MM.1S (cell line): Measurements from ENCODE around the gene NXN.

Experiments
- DNase-seq: peaks from one replicate; pipeline ENCODE4 v3.0.0-alpha.2; 2015
- H2AFZ ChIP-seq: fragments of 300-600 bp; sonication (generic); 2 replicates; pipeline ENCODE4 v1.6.0; 2016; ENCODE audit warnings: antibody characterized with exemption, low read length
- H3F3A ChIP-seq: fragments of 300-600 bp; sonication (generic); 2 replicates; pipeline ENCODE4 v1.6.1; 2016; ENCODE audit warnings: mild to moderate bottlenecking, antibody characterized with exemption, low read length, moderate library complexity, mixed read lengths; ENCODE audit not compliant: insufficient read depth
- H3K27ac ChIP-seq: fragments of 300-600 bp; sonication (generic); 2 replicates; pipeline ENCODE4 v1.5.1; 2016; ENCODE audit warnings: mild to moderate bottlenecking, low read length
- H3K27me3 ChIP-seq: fragments of 300-600 bp; sonication (generic); replicated peaks from 2 replicates; pipeline ENCODE4 v1.6.0; 2016; ENCODE audit warnings: low read length; ENCODE audit not compliant: insufficient read depth
- H3K36me3 ChIP-seq: fragments of 300-600 bp; sonication (generic); replicated peaks from 2 replicates; pipeline ENCODE4 v1.6.1; 2016; ENCODE audit warnings: mild to moderate bottlenecking, low read length, mixed read lengths; ENCODE audit not compliant: insufficient read depth
- H3K4me1 ChIP-seq: fragments of 300-600 bp; sonication (generic); 2 replicates; pipeline ENCODE4 v1.6.1; 2016; ENCODE audit warnings: low read length, mixed read lengths
- H3K4me2 ChIP-seq: fragments of 300-600 bp; sonication (generic); 2 replicates; pipeline ENCODE4 v1.6.0; 2016; ENCODE audit warnings: low read depth, low read length
- H3K4me3 ChIP-seq: fragments of 300-600 bp; sonication (generic); 2 replicates; pipeline ENCODE4 v1.5.1; 2016; ENCODE audit warnings: low read length, mixed read lengths
- H3K79me2 ChIP-seq: fragments of 300-600 bp; sonication (generic); 2 replicates; pipeline ENCODE4 v1.6.1; 2016; ENCODE audit warnings: mixed run types, low read length, mixed read lengths
- H3K9ac ChIP-seq: fragments of 300-600 bp; sonication (generic); 2 replicates; pipeline ENCODE4 v1.6.1; 2016; ENCODE audit warnings: low read length, mixed read lengths
- H3K9me2 ChIP-seq: fragments of 300-600 bp; sonication (generic); replicated peaks from 2 replicates; pipeline ENCODE4 v1.6.1; 2016; ENCODE audit warnings: mild to moderate bottlenecking, low read length, mixed read lengths; ENCODE audit not compliant: insufficient read depth
- H3K9me3 ChIP-seq: fragments of 300-600 bp; sonication (generic); replicated peaks from 2 replicates; pipeline ENCODE4 v1.6.1; 2016; ENCODE audit warnings: mild to moderate bottlenecking, low read length, mixed read lengths; ENCODE audit not compliant: insufficient read depth
- H4K20me1 ChIP-seq: fragments of 300-600 bp; sonication (generic); 2 replicates; pipeline ENCODE4 v1.6.1; 2016; ENCODE audit warnings: mild to moderate bottlenecking, low read length, moderate library complexity, mixed read lengths; ENCODE audit not compliant: insufficient read depth
- EZH2 ChIP-seq: fragments of 300-600 bp; sonication (generic); optimal IDR thresholded peaks from 2 replicates; pipeline ENCODE3; 2017; ENCODE audit warnings: low read depth, mild to moderate bottlenecking, antibody characterized with exemption, low read length, mixed read lengths
- EZH2phosphoT487 ChIP-seq: fragments of 300-600 bp; sonication (generic); IDR thresholded peaks from 2 replicates; pipeline ENCODE4 v1.6.1; 2018; ENCODE audit warnings: antibody characterized with exemption, low read length
- TF ChIP-seq, protein P1 (sequence below): fragments of 300-600 bp; sonication (generic); IDR thresholded peaks from 2 replicates; pipeline ENCODE4 v1.5.1; 2016; ENCODE audit warnings: antibody characterized with exemption, low read length, mixed read lengths

NXN gene

DNA sequence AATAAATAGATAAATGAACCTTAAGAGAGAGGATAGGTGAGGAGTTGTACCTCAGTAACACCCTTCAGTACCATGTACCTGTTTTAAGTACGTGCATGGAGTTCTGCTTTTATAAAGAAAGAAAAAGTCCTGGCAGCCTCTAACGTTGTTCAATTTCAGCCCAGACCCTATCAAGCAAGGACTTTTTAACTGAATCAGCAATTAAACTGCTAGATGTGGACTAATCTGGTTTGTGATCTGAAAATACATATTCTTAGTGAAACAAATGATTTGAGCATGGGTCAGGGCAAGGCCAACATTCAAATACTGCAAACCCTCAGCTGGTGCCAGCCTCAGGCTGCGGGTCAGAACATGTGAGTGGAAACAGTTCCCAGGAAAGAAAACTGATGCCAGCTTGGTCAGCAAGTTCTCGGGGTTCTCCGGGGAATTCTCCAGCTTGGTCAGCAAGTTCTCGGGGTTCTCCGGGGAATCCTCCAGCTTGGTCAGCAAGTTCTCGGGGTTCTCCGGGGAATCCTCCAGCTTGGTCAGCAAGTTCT is 112.9 kb downstream of the NXN start:
- H3K36me3 ChIP-seq = no peaks in the 10 kb centered on the region
- peaks cover 94% of the 10 kb centered on the region for H3K27me3 ChIP-seq
- no peaks in the 10 kb centered on the region for H3K79me2 ChIP-seq
- H3K27ac ChIP-seq = no peak overlapping the region
- H3F3A ChIP-seq = no peaks in the 10 kb centered on the region
- no peak overlapping the region for H3K9ac ChIP-seq
- no peaks in the 10 kb centered on the region for H3K4me1 ChIP-seq
- H3K4me3 ChIP-seq = no peak overlapping the region
- TF ChIP-seq EZH2 (no peak), EZH2phosphoT487 (no peak)
- TF ChIP-seq, protein P1, sequence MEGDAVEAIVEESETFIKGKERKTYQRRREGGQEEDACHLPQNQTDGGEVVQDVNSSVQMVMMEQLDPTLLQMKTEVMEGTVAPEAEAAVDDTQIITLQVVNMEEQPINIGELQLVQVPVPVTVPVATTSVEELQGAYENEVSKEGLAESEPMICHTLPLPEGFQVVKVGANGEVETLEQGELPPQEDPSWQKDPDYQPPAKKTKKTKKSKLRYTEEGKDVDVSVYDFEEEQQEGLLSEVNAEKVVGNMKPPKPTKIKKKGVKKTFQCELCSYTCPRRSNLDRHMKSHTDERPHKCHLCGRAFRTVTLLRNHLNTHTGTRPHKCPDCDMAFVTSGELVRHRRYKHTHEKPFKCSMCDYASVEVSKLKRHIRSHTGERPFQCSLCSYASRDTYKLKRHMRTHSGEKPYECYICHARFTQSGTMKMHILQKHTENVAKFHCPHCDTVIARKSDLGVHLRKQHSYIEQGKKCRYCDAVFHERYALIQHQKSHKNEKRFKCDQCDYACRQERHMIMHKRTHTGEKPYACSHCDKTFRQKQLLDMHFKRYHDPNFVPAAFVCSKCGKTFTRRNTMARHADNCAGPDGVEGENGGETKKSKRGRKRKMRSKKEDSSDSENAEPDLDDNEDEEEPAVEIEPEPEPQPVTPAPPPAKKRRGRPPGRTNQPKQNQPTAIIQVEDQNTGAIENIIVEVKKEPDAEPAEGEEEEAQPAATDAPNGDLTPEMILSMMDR = no peak
- no peaks in the 10 kb centered on the region for H3K9me2 ChIP-seq
- H3K4me2 ChIP-seq = no peak overlapping the region
- H3K9me3 ChIP-seq = no peaks in the 10 kb centered on the region
- no peaks in the 10 kb centered on the region for H4K20me1 ChIP-seq
- H2AFZ ChIP-seq = no peak overlapping the region
- DNase-seq = no peak

- Histone ChIP-seq H3K27me3 (peaks cover 94% of the 10 kb centered on the region), H3K4me1 (no peaks in the 10 kb centered on the region), H3K79me2 (no peaks in the 10 kb centered on the region), H3K4me3 (no peak overlapping the region), H2AFZ (no peak overlapping the region), H3K9me2 (no peaks in the 10 kb centered on the region), H3K36me3 (no peaks in the 10 kb centered on the region), H4K20me1 (no peaks in the 10 kb centered on the region), H3K27ac (no peak overlapping the region), H3K9me3 (no peaks in the 10 kb centered on the region), H3F3A (no peaks in the 10 kb centered on the region), H3K4me2 (no peak overlapping the region), H3K9ac (no peak overlapping the region)
- TF ChIP-seq EZH2phosphoT487 (no peak), EZH2 (no peak)
- no peak for DNase-seq
Observed at GRCh38 chr17:864315-864714, 115.3 kb downstream of the NXN start.

DNA sequence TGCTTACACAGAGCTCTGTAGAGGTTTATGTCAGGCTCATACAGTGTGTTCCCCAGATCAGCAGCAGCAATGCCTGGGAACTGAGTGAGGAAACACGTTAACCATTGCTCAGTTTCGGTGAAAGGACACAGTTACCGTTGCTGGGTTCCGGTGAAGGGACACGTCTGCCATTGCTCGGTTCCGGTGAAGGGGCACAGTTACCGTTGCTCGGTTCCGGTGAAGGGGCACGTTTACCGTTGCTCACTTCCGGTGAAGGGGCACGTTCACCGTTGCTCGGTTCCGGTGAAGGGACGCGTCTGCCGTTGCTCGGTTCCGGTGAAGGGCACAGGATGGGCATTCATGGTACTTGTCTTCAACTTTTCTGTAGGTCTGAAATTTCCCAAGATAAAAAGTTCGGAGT is 115.7 kb downstream of the NXN start:
- Histone ChIP-seq H3K9me2 (no peaks in the 10 kb centered on the region), H3K79me2 (no peaks in the 10 kb centered on the region), H3F3A (no peaks in the 10 kb centered on the region), H3K27me3 (peaks cover 94% of the 10 kb centered on the region), H3K9me3 (no peaks in the 10 kb centered on the region), H2AFZ (no peak overlapping the region), H3K27ac (no peak overlapping the region), H3K9ac (no peak overlapping the region), H3K4me2 (no peak overlapping the region), H4K20me1 (no peaks in the 10 kb centered on the region), H3K4me1 (no peaks in the 10 kb centered on the region), H3K4me3 (no peak overlapping the region), H3K36me3 (no peaks in the 10 kb centered on the region)
- DNase-seq = no peak
- TF ChIP-seq, protein P1 = no peak
- no peak for TF ChIP-seq EZH2phosphoT487
- TF ChIP-seq EZH2 = no peak

- no peaks in the 10 kb centered on the region for H3F3A ChIP-seq
- H3K4me1 ChIP-seq = no peaks in the 10 kb centered on the region
- no peak for TF ChIP-seq EZH2
- no peak for TF ChIP-seq EZH2phosphoT487
- TF ChIP-seq, protein P1 = no peak
- no peak overlapping the region for H3K4me2 ChIP-seq
- H3K27ac ChIP-seq = no peak overlapping the region
- no peak overlapping the region for H3K4me3 ChIP-seq
- no peaks in the 10 kb centered on the region for H3K9me3 ChIP-seq
- no peaks in the 10 kb centered on the region for H3K36me3 ChIP-seq
- no peaks in the 10 kb centered on the region for H3K79me2 ChIP-seq
- no peak for DNase-seq
- H3K9me2 ChIP-seq = no peaks in the 10 kb centered on the region
- peaks cover 94% of the 10 kb centered on the region for H3K27me3 ChIP-seq
- no peak overlapping the region for H3K9ac ChIP-seq
- H4K20me1 ChIP-seq = no peaks in the 10 kb centered on the region
- no peak overlapping the region for H2AFZ ChIP-seq
Observed at GRCh38 chr17:862582-862981, 117.0 kb downstream of the NXN start.
